Measurements from ENCODE around the gene PIP4P1. TPM values are rescaled to one million over a fixed set of nuclear protein-coding genes. Genes with fewer than 3 reads are reported as not detected.

PIP4P1 gene
- total and polyA plus RNA-seq, 2 of the 13 experiments (the other 11 are each of a cell fraction or from before 2014, with no cell fraction given): 33.4 to 47.0 TPM

GRCh38 chr14:20489093-20489994, 28.1 kb upstream of the PIP4P1 start (continued):
- 0 out of 4 replicates have a peak, but pooled peaks of 1 of the 2 experiments have one; percentile 9 for TF ChIP-seq EP300 (IDR thresholded peaks at IDR 0.05; ENCODE audit: low read depth in 2 of 2, low read length in 2 of 2)
- no peak for TF ChIP-seq EP300 (CRISPR knock-in tag; IDR thresholded peaks at IDR 0.05; ENCODE audit: borderline replicate concordance)

- no peaks in the 10 kb centered on the region for H3K9me3 ChIP-seq (ENCODE audit: low read length)
- intact Hi-C loops (cut with micrococcal nuclease; ENCODE audit: unreplicated experiment) (no loop called here), in situ Hi-C loops (cut with HindIII; ENCODE audit: extremely low pct_ligation_motif_present, low pct_unique_long_range_greater_than_20kb) (no loop called here)
- H3K79me2 ChIP-seq (ENCODE audit: insufficient read depth, low read length): no peaks in the 10 kb centered on the region
- POLR2A ChIA-PET: no interaction called here
- CTCF ChIA-PET (ENCODE audit: low intra/inter-chr PET ratio, low total read pairs): no interaction called here
- H4K20me1 ChIP-seq (ENCODE audit: insufficient read depth, low read length): no peaks in the 10 kb centered on the region
- H3K27ac ChIP-seq (ENCODE audit: extremely low read length, insufficient read depth, low read length): no peak overlapping the region
- peaks cover 33% of the 10 kb centered on the region for H3K4me1 ChIP-seq (ENCODE audit: insufficient read depth, low read length)
- no peak overlapping the region for H3K4me2 ChIP-seq (ENCODE audit: low read depth, low read length)
- DNase-seq (ENCODE audit: low spot score): no peak
- no TSS peak for BruUV-seq (replicated peaks)
- FAIRE-seq: no peak
- H3K27me3 ChIP-seq (ENCODE audit: control insufficient read depth in 1 of 2, insufficient read depth in 2 of 2, low read length in 2 of 2): 0 out of 5 replicates have a peak, but pooled peaks cover 0 to 6% of the 10 kb centered on the region in 2 experiments
- H3K4me3 ChIP-seq (replicated peaks in 1 of 3; ENCODE audit: insufficient read depth in 1 of 3, low read depth in 2 of 3, low read length in 3 of 3): no peak overlapping the region
- no peak overlapping the region for H2AFZ ChIP-seq (ENCODE audit: low read length)
- H3K9ac ChIP-seq (ENCODE audit: insufficient read depth, low read depth, low read length): no peak overlapping the region
- no peak for TF ChIP-seq ZNF326 (CRISPR knock-in tag; IDR thresholded peaks at IDR 0.05; ENCODE audit: borderline replicate concordance)
- TF ChIP-seq SP4 (CRISPR knock-in tag; IDR thresholded peaks at IDR 0.05): no peak
- TF ChIP-seq SCMH1 (CRISPR knock-in tag; IDR thresholded peaks at IDR 0.05; ENCODE audit: borderline replicate concordance): no peak
- no peak for TF ChIP-seq SP5 (CRISPR knock-in tag; IDR thresholded peaks at IDR 0.05; ENCODE audit: borderline replicate concordance, low read depth)
- TF ChIP-seq PRMT3 (CRISPR knock-in tag; IDR thresholded peaks at IDR 0.05; ENCODE audit: borderline replicate concordance, low read depth): no peak
- ATAC-seq: no peak
- H3K36me3 ChIP-seq (replicated peaks in 1 of 2; ENCODE audit: control insufficient read depth in 1 of 2, insufficient read depth in 2 of 2, low read length in 2 of 2): no peaks in the 10 kb centered on the region
Observed at GRCh38 chr14:20487396-20487725, 26.1 kb upstream of the PIP4P1 start.
